ENCODE measurements around the gene CCDC40.

The CCDC40 gene

DNA sequence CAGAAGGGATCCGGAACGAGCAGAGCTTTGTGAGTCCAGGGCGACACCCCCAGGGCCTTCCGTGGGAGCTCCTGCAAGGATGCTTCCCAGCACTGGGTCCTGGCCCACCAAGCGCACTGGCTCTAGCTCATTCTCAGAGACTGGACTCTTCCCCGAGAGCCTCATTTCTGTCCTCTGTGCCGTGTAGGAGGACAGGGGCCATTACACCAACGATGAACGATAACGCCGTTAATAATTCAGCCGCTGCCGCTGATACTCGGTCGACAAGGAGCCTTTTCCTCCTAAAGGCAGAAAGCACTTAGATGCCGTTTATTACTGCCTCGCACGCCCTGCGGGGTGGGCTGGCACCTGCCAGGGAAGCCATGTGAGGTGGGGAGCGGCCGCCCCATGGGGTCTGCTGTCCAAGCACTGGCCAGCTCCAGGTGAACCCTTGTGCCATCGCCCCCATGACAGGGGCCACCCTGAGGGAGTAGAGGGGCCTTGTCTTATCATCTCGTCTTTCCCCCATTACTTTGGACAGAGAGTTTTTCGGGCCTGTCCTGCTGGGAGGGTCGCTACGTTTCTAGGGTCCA lies 34.3 kb upstream of the CCDC40 start:
- TF ChIP-seq, protein P1, sequence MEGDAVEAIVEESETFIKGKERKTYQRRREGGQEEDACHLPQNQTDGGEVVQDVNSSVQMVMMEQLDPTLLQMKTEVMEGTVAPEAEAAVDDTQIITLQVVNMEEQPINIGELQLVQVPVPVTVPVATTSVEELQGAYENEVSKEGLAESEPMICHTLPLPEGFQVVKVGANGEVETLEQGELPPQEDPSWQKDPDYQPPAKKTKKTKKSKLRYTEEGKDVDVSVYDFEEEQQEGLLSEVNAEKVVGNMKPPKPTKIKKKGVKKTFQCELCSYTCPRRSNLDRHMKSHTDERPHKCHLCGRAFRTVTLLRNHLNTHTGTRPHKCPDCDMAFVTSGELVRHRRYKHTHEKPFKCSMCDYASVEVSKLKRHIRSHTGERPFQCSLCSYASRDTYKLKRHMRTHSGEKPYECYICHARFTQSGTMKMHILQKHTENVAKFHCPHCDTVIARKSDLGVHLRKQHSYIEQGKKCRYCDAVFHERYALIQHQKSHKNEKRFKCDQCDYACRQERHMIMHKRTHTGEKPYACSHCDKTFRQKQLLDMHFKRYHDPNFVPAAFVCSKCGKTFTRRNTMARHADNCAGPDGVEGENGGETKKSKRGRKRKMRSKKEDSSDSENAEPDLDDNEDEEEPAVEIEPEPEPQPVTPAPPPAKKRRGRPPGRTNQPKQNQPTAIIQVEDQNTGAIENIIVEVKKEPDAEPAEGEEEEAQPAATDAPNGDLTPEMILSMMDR (conservative IDR thresholded peaks at IDR 0.05; ENCODE audit: control insufficient read depth, insufficient read depth, low read depth, low read length) = no peak
- H3K4me3 ChIP-seq (ENCODE audit: control insufficient read depth, low read depth, low read length) = no peak overlapping the region
- no peak for DNase-seq (ENCODE audit: low read depth)

DNA sequence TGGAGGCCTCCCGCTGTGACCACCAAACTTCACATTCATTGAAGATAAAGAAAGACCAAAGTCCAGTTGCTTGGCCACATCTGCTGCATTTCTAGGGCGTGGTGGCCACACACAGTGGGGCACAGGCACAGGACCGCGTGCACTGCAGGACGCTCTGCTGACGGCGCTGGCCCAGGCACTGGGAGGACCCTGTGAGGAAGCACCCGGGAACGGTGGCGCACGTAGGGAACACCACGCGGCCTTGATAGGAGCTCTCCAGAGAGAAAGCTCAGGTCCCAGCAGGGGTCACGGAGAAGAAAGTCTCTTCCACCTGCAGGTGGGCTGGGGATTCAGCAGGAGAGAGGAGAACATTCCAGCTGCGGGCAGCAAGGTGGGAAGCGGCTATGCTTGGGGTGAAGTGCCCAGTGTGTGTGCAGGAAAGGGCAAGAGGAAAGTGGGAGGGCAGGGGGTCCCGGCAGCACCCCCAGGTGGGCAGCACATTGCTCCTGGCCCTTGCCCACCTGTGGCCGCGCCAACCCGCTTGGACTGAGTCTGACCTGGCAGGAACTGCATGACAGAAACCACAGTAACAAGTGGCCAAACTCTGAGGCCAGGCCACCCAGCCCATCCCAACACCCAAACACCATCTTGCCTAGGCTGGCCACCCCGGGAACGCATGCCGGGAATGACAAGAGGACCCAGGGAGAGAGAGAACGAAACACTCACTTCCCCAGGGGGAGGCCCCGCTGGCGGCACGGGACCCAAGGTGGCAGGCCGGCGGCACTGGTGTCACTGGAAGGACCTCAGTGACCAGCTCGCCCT lies 33.6 kb upstream of the CCDC40 start:
- TF ChIP-seq, protein P1 (conservative IDR thresholded peaks at IDR 0.05; ENCODE audit: control insufficient read depth, insufficient read depth, low read depth, low read length) = no peak
- H3K4me3 ChIP-seq (ENCODE audit: control insufficient read depth, low read depth, low read length) = no peak overlapping the region
- DNase-seq (ENCODE audit: low read depth) = no peak

DNA sequence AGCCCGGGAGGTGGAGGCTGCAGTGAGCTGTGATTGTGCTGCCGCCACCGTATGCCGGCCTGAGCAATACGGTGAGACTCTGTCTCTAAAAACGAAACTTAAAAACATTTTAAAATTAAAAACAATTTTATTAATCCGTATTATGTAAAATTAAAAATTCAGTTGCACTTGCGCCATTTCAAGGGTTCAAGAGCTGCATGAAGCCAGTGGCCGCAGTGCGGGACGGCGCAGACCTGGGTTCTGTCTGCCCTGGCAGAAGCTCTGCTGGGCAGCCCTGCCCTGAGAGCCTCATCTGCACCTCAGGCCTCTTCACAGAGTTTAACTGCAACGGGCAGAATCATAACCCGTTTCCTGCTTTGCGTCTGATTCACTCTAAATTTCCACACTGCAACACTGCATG lies 32.5 kb upstream of the CCDC40 start:
- no peak overlapping the region for H3K4me3 ChIP-seq (ENCODE audit: control insufficient read depth, low read depth, low read length)
- TF ChIP-seq, protein P1 (conservative IDR thresholded peaks at IDR 0.05; ENCODE audit: control insufficient read depth, insufficient read depth, low read depth, low read length) = no peak
- DNase-seq (ENCODE audit: low read depth) = no peak

DNA sequence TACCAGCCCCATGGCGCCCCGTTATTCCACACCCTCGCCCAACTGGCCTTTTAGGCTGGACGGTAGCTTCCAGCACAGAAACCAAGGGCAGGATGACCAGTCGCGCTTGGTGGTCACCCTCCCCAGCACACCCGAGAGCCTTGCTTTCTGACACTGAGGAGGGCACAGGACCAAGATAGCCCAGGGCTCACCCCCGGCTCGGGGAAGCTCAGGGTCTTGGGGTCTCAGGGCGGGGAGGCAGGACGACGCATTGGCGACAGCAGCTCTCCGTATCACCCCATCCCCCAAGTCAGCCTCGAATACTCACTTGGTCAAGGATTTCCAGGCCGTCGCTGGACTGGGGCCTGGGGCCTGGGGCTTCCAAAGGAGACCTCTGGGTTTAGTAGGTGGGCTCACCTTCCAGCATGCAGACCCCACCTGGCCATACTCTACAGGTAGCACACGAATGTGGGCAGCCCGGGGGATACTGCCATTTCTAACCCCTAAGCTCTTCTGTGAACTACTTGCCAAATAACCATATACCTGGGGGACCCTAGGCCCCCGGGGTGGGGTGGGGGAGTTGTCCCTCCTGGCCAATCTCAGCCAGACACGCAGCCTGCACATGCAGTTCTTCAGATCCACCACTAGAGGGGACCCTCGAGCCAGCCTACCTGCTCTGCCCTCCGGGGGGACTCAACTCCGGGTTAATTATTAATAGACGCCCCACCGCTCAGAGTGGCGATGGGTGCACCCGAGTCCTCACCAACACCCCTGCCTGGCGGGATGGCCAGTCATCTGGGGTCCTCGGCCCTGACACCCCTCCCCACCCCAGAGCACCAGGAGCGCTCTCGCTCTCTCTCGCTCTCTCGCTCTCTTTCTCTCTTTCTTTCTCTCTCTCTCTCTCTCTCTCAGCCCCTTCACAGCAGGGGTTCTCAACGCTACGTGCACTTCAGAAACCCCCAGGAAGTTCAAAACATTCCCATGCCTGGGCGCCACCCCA lies 30.8 kb upstream of the CCDC40 start:
- H3K4me3 ChIP-seq (ENCODE audit: control insufficient read depth, low read depth, low read length) = no peak overlapping the region
- TF ChIP-seq, protein P1 (conservative IDR thresholded peaks at IDR 0.05; ENCODE audit: control insufficient read depth, insufficient read depth, low read depth, low read length) = peak; percentile 92
- peak; percentile 42 for DNase-seq (ENCODE audit: low read depth)

DNA sequence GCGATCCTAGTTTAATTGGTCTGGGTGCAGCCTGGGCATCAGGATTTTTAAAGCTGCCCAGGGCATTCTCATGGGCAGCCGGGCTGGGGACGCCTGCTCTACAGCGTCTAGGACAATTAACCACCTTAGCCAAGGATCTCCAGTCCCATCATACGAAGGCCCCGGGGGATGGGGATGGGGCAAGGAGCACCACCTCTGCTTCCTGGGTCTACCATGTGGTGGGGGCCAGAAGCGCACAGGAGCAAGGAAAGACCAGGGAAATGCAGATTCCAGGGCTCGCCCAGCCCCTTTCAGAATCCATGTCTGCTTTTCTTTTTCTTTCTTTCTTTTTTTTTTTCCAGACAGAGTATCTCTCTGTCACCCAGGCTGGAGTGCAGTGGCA lies 30.1 kb upstream of the CCDC40 start:
- TF ChIP-seq, protein P1 (conservative IDR thresholded peaks at IDR 0.05; ENCODE audit: control insufficient read depth, insufficient read depth, low read depth, low read length) = no peak
- H3K4me3 ChIP-seq (ENCODE audit: control insufficient read depth, low read depth, low read length) = no peak overlapping the region
- DNase-seq (ENCODE audit: low read depth) = no peak

Measured in fibroblast of mammary gland (primary cell).